Glutamatergic neuron (in vitro differentiated cells): ENCODE results near the gene VASP. TPM values are rescaled to one million over a fixed set of nuclear protein-coding genes. Genes with fewer than 3 reads are reported as not detected.

Experiments
- DNase-seq: peaks from one replicate; pipeline ENCODE4 v3.0.0; 2022
- H3K27ac Mint-ChIP-seq: one replicate; pipeline ENCODE4 v1.8.0; 2020; ENCODE audit warnings: mild to moderate bottlenecking, mixed read lengths, inconsistent platforms; ENCODE audit not compliant: unreplicated experiment
- H3K27me3 Mint-ChIP-seq: one replicate; pipeline ENCODE4 v1.8.0; 2020; ENCODE audit warnings: mild to moderate bottlenecking, moderate library complexity, mixed read lengths, inconsistent platforms; ENCODE audit not compliant: unreplicated experiment
- H3K36me3 Mint-ChIP-seq: one replicate; pipeline ENCODE4 v1.8.0; 2020; ENCODE audit warnings: mild to moderate bottlenecking, mixed read lengths, inconsistent platforms; ENCODE audit not compliant: unreplicated experiment
- H3K4me1 Mint-ChIP-seq: one replicate; pipeline ENCODE4 v1.8.0; 2020; ENCODE audit warnings: mild to moderate bottlenecking, low read depth, mixed read lengths, inconsistent platforms; ENCODE audit not compliant: unreplicated experiment
- H3K4me3 Mint-ChIP-seq: one replicate; pipeline ENCODE4 v1.8.0; 2020; ENCODE audit warnings: mild to moderate bottlenecking, mixed read lengths, inconsistent platforms; ENCODE audit not compliant: unreplicated experiment
- H3K9me3 Mint-ChIP-seq: one replicate; pipeline ENCODE4 v1.8.0; 2020; ENCODE audit warnings: mild to moderate bottlenecking, moderate library complexity, mixed read lengths, inconsistent platforms; ENCODE audit not compliant: unreplicated experiment
- total RNA-seq: library from RNA; stranded (reverse); fragmentation: NEBNext Ultra II Directional; extraction: Animal tissue kit (Norgen Biotek cat#: 25700); gene quantifications from one replicate; pipeline ENCODE4 v1.2.1, GENCODE V29; 2021; ENCODE audit not compliant: unreplicated experiment
- TF ChIP-seq, protein P1 (sequence below): fragments of 200-600 bp; sonication (generic); IDR thresholded peaks from one replicate; pipeline ENCODE4 v1.5.0; 2021; ENCODE audit not compliant: partially characterized antibody, unreplicated experiment

The VASP gene
- total RNA-seq, 1 donor from 2014 or later, result 73.6 TPM

- Mint-ChIP-seq H3K9me3 (peaks cover 6% of the 10 kb centered on the region), H3K4me1 (peaks cover 7% of the 10 kb centered on the region), H3K4me3 (peak overlapping the region; percentile 91), H3K27ac (no peak overlapping the region), H3K36me3 (no peaks in the 10 kb centered on the region), H3K27me3 (peaks cover 22% of the 10 kb centered on the region)
- no peak for DNase-seq
- TF ChIP-seq, protein P1, sequence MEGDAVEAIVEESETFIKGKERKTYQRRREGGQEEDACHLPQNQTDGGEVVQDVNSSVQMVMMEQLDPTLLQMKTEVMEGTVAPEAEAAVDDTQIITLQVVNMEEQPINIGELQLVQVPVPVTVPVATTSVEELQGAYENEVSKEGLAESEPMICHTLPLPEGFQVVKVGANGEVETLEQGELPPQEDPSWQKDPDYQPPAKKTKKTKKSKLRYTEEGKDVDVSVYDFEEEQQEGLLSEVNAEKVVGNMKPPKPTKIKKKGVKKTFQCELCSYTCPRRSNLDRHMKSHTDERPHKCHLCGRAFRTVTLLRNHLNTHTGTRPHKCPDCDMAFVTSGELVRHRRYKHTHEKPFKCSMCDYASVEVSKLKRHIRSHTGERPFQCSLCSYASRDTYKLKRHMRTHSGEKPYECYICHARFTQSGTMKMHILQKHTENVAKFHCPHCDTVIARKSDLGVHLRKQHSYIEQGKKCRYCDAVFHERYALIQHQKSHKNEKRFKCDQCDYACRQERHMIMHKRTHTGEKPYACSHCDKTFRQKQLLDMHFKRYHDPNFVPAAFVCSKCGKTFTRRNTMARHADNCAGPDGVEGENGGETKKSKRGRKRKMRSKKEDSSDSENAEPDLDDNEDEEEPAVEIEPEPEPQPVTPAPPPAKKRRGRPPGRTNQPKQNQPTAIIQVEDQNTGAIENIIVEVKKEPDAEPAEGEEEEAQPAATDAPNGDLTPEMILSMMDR, result no peak
Observed at GRCh38 chr19:45468803-45469131, 38.5 kb upstream of the VASP start.

GRCh38 chr19:45469132-45469944, 37.9 kb upstream of the VASP start:
- TF ChIP-seq, protein P1, result no peak
- Mint-ChIP-seq H3K9me3 (peaks cover 6% of the 10 kb centered on the region), H3K36me3 (no peaks in the 10 kb centered on the region), H3K4me3 (peak overlapping the region; percentile 91), H3K4me1 (peaks cover 7% of the 10 kb centered on the region), H3K27ac (no peak overlapping the region), H3K27me3 (peaks cover 22% of the 10 kb centered on the region)
- DNase-seq, result peak; percentile 93

- no peaks in the 10 kb centered on the region for H3K36me3 Mint-ChIP-seq
- no peak for DNase-seq
- no peak overlapping the region for H3K27ac Mint-ChIP-seq
- H3K27me3 Mint-ChIP-seq, result peaks cover 21% of the 10 kb centered on the region
- peaks cover 6% of the 10 kb centered on the region for H3K9me3 Mint-ChIP-seq
- TF ChIP-seq, protein P1, result no peak
- peaks cover 10% of the 10 kb centered on the region for H3K4me1 Mint-ChIP-seq
- peak overlapping the region; percentile 91 for H3K4me3 Mint-ChIP-seq
Observed at GRCh38 chr19:45469945-45470761, 37.1 kb upstream of the VASP start.

- no peak overlapping the region for H3K4me3 Mint-ChIP-seq
Observed at GRCh38 chr19:45470762-45471081, 36.6 kb upstream of the VASP start.

More at GRCh38 chr19:45470762-45471081, 36.6 kb upstream of the VASP start:
- H3K36me3 Mint-ChIP-seq, result no peaks in the 10 kb centered on the region
- no peak for DNase-seq
- H3K4me1 Mint-ChIP-seq, result peaks cover 10% of the 10 kb centered on the region
- peaks cover 6% of the 10 kb centered on the region for H3K9me3 Mint-ChIP-seq
- peaks cover 21% of the 10 kb centered on the region for H3K27me3 Mint-ChIP-seq
- TF ChIP-seq, protein P1, result no peak
- H3K27ac Mint-ChIP-seq, result no peak overlapping the region
